Mononuclear cell (primary cell): ENCODE data around the gene MAP6. TPM values are rescaled to one million over a fixed set of nuclear protein-coding genes. Genes with fewer than 3 reads are reported as not detected.
"Not testable (repeated sequence)": the region's sequence is repeated elsewhere in the genome, so short reads cannot be mapped to it uniquely, and the experiment has no call there.

Source experiments
- H3K27me3 ChIP-seq: 2 replicates; pipeline ENCODE4 v1.6.0; 2011; ENCODE audit warnings: low read length, control low read depth; ENCODE audit not compliant: insufficient read depth
- H3K4me1 ChIP-seq: 2 replicates; pipeline ENCODE4 v1.5.1; 2011; ENCODE audit warnings: mild to moderate bottlenecking, low read length, control low read depth; ENCODE audit not compliant: insufficient read depth
- H3K4me3 ChIP-seq: 2 replicates; pipeline ENCODE4 v1.5.1; 2011; ENCODE audit warnings: mild to moderate bottlenecking, low read length, moderate library complexity
- H3K9me3 ChIP-seq: 2 replicates; pipeline ENCODE4 v1.5.1; 2011; ENCODE audit warnings: low read depth, mild to moderate bottlenecking, control low read depth, low read length
- total RNA-seq: library from RNA; depleted of rRNA; stranded (reverse); fragments of >200 nt; gene quantifications from one replicate; pipeline ENCODE4 v1.2.3, GENCODE V29; 2012

Gene MAP6
- not detected for total RNA-seq

- Histone ChIP-seq H3K27me3 (peaks cover 77% of the 10 kb centered on the region), H3K9me3 (no peaks in the 10 kb centered on the region), H3K4me3 (no peak within 1 kb of the TSS), H3K4me1 (peaks cover 20% of the 10 kb centered on the region)
Measured at GRCh38 chr11:75668451-75669297, at the start of gene MAP6. MAP6 (minus strand) TSS chr11:75669038; CDS start chr11:75668369, 669 bp downstream.

GRCh38 chr11:75717608-75718418, 49.0 kb upstream of the MAP6 start, which contains the start of gene MOGAT2:
MOGAT2 (plus strand) TSS chr11:75717838; CDS start chr11:75717889, 51 bp downstream.
- Histone ChIP-seq H3K4me1 (no peaks in the 10 kb centered on the region), H3K9me3 (no peaks in the 10 kb centered on the region), H3K27me3 (no peaks in the 10 kb centered on the region), H3K4me3 (no peak within 1 kb of the TSS)

GRCh38 chr11:75716659-75717058, 47.8 kb upstream of the MAP6 start:
- Histone ChIP-seq H3K4me1 (no peaks in the 10 kb centered on the region), H3K9me3 (no peaks in the 10 kb centered on the region), H3K4me3 (no peak overlapping the region), H3K27me3 (no peaks in the 10 kb centered on the region)

GRCh38 chr11:75715688-75716087, 46.9 kb upstream of the MAP6 start:
- H3K4me1 ChIP-seq: no peaks in the 10 kb centered on the region
- no peak overlapping the region for H3K4me3 ChIP-seq
- no peaks in the 10 kb centered on the region for H3K9me3 ChIP-seq
- no peaks in the 10 kb centered on the region for H3K27me3 ChIP-seq

GRCh38 chr11:75714211-75714610, 45.4 kb upstream of the MAP6 start:
- no peaks in the 10 kb centered on the region for H3K9me3 ChIP-seq
- H3K4me3 ChIP-seq: no peak overlapping the region
- H3K27me3 ChIP-seq: no peaks in the 10 kb centered on the region
- H3K4me1 ChIP-seq: no peaks in the 10 kb centered on the region

GRCh38 chr11:75706260-75706729, 37.5 kb upstream of the MAP6 start:
- H3K9me3 ChIP-seq: no peaks in the 10 kb centered on the region
- H3K27me3 ChIP-seq: no peaks in the 10 kb centered on the region
- H3K4me1 ChIP-seq: no peaks in the 10 kb centered on the region
- H3K4me3 ChIP-seq: no peak overlapping the region

- Histone ChIP-seq H3K4me3 (no peak overlapping the region), H3K27me3 (no peaks in the 10 kb centered on the region), H3K9me3 (no peaks in the 10 kb centered on the region), H3K4me1 (no peaks in the 10 kb centered on the region)
Measured at GRCh38 chr11:75705541-75705940, 36.7 kb upstream of the MAP6 start.

GRCh38 chr11:75703695-75704237, 34.9 kb upstream of the MAP6 start:
- no peak overlapping the region for H3K4me3 ChIP-seq
- H3K27me3 ChIP-seq: no peaks in the 10 kb centered on the region
- no peaks in the 10 kb centered on the region for H3K9me3 ChIP-seq
- no peaks in the 10 kb centered on the region for H3K4me1 ChIP-seq

- Histone ChIP-seq H3K4me3 (no peak overlapping the region), H3K27me3 (peaks cover 9% of the 10 kb centered on the region), H3K9me3 (no peaks in the 10 kb centered on the region), H3K4me1 (no peaks in the 10 kb centered on the region)
Measured at GRCh38 chr11:75700940-75701339, 32.1 kb upstream of the MAP6 start.

- H3K4me1 ChIP-seq: no peaks in the 10 kb centered on the region
- H3K4me3 ChIP-seq: no peak overlapping the region
- H3K9me3 ChIP-seq: no peaks in the 10 kb centered on the region
- peaks cover 14% of the 10 kb centered on the region for H3K27me3 ChIP-seq
Measured at GRCh38 chr11:75697906-75698581, 29.2 kb upstream of the MAP6 start.

GRCh38 chr11:75691804-75692203, 23.0 kb upstream of the MAP6 start:
- Histone ChIP-seq H3K4me3 (no peak overlapping the region), H3K27me3 (peaks cover 11% of the 10 kb centered on the region), H3K4me1 (peaks cover 13% of the 10 kb centered on the region), H3K9me3 (no peaks in the 10 kb centered on the region)

GRCh38 chr11:75689863-75690609, 21.2 kb upstream of the MAP6 start:
- Histone ChIP-seq H3K9me3 (peaks cover 7% of the 10 kb centered on the region), H3K27me3 (peaks cover 11% of the 10 kb centered on the region), H3K4me1 (peaks cover 13% of the 10 kb centered on the region), H3K4me3 (no peak overlapping the region)

- H3K4me3 ChIP-seq, H3K4me1 ChIP-seq, H3K9me3 ChIP-seq: not testable (repeated sequence)
- H3K27me3 ChIP-seq: peaks cover 21% of the 10 kb centered on the region
Measured at GRCh38 chr11:75683856-75684255, 15.0 kb upstream of the MAP6 start.

- H3K27me3 ChIP-seq: peaks cover 30% of the 10 kb centered on the region
- no peaks in the 10 kb centered on the region for H3K4me1 ChIP-seq
- no peaks in the 10 kb centered on the region for H3K9me3 ChIP-seq
- no peak overlapping the region for H3K4me3 ChIP-seq
Measured at GRCh38 chr11:75679566-75679965, 10.7 kb upstream of the MAP6 start.
